Liver (tissue), 9 donors: ENCODE measurements around the gene KAT14. TPM values are rescaled to one million over a fixed set of nuclear protein-coding genes. Genes with fewer than 3 reads are reported as not detected.

Experiments used
- DNase-seq: peaks from one replicate; pipeline ENCODE4 v3.0.0-alpha.2; 2017; ENCODE audit warnings: low spot score
- H3K27ac ChIP-seq, 2 donors: one replicate each; pipeline ENCODE4 v1.7.0; 2013; ENCODE audit warnings: inconsistent platforms in 2 of 2, low read length in 2 of 2, control low read depth in 1 of 2, low read depth in 1 of 2, mild to moderate bottlenecking in 1 of 2
- H3K27me3 ChIP-seq, 4 donors: one replicate each; pipeline versions ENCODE4 v1.6.1 to v1.7.0; 2013; ENCODE audit warnings: low read length in 3 of 4, inconsistent platforms in 1 of 4, mild to moderate bottlenecking in 1 of 4, moderate library complexity in 1 of 4; ENCODE audit not compliant: control insufficient read depth in 4 of 4, insufficient read depth in 4 of 4
- H3K36me3 ChIP-seq, 4 donors: one replicate each; pipeline versions ENCODE4 v1.6.1 to v1.7.0; 2013; ENCODE audit warnings: low read length in 3 of 4, mild to moderate bottlenecking in 3 of 4, low read depth in 1 of 4, moderate library complexity in 1 of 4; ENCODE audit not compliant: control insufficient read depth in 4 of 4, insufficient read depth in 3 of 4
- H3K4me1 ChIP-seq, 4 donors: one replicate each; pipeline versions ENCODE4 v1.6.1 to v1.7.0; 2013; ENCODE audit warnings: low read length in 3 of 4, mild to moderate bottlenecking in 3 of 4, moderate library complexity in 1 of 4; ENCODE audit not compliant: control insufficient read depth in 4 of 4, insufficient read depth in 4 of 4
- H3K4me3 ChIP-seq, 3 donors: one replicate each; pipeline versions ENCODE4 v1.6.1 to v1.7.0; 2013; ENCODE audit warnings: low read length in 3 of 3, control low read depth in 1 of 3, low read depth in 1 of 3, mild to moderate bottlenecking in 1 of 3
- H3K9ac ChIP-seq, 2 donors: one replicate each; pipeline ENCODE4 v1.7.0; 2013; ENCODE audit warnings: low read length in 2 of 2, mild to moderate bottlenecking in 2 of 2, moderate library complexity in 2 of 2, control low read depth in 1 of 2, low read depth in 1 of 2
- H3K9me3 ChIP-seq, 4 donors: one replicate each; pipeline versions ENCODE4 v1.6.1 to v1.7.0; 2013; ENCODE audit warnings: low read length in 3 of 4; ENCODE audit not compliant: control insufficient read depth in 4 of 4
- EGR1 ChIP-seq, 2 donors: IDR thresholded peaks; 2 replicates each; pipeline ENCODE4 v1.6.1; 2016 to 2018; ENCODE audit warnings: antibody characterized with exemption in 2 of 2, low read depth in 2 of 2
- FOXA1 ChIP-seq: IDR thresholded peaks from 2 replicates; pipeline ENCODE4 v1.6.1; 2016; ENCODE audit warnings: antibody characterized with exemption
- FOXA2 ChIP-seq: IDR thresholded peaks from 2 replicates; pipeline ENCODE4 v1.6.1; 2016; ENCODE audit warnings: antibody characterized with exemption
- GABPA ChIP-seq, 2 donors: IDR thresholded peaks in 1 of 2; conservative IDR thresholded peaks in 1 of 2; 2 replicates each; pipeline ENCODE4 v1.6.1; 2016; ENCODE audit warnings: antibody characterized with exemption in 2 of 2, mild to moderate bottlenecking in 1 of 2, moderate library complexity in 1 of 2
- HNF4A ChIP-seq, 2 donors: conservative IDR thresholded peaks; 2 replicates each; pipeline ENCODE4 v1.6.1; 2016; ENCODE audit warnings: antibody characterized with exemption in 2 of 2, mild to moderate bottlenecking in 2 of 2
- HNF4G ChIP-seq: IDR thresholded peaks from 2 replicates; pipeline ENCODE4 v1.6.1; 2016; ENCODE audit warnings: antibody characterized with exemption
- NR2F2 ChIP-seq: IDR thresholded peaks from 2 replicates; pipeline ENCODE4 v1.6.1; 2016; ENCODE audit warnings: antibody characterized with exemption
- RAD21 ChIP-seq, 2 donors: IDR thresholded peaks; 2 replicates each; pipeline ENCODE4 v1.6.1; 2016; ENCODE audit warnings: antibody characterized with exemption in 2 of 2, mild to moderate bottlenecking in 2 of 2
- RXRA ChIP-seq, 2 donors: IDR thresholded peaks; 2 replicates each; pipeline ENCODE4 v1.6.1; 2017 to 2018; ENCODE audit warnings: antibody characterized with exemption in 2 of 2, mild to moderate bottlenecking in 1 of 2
- SP1 ChIP-seq: IDR thresholded peaks from 2 replicates; pipeline ENCODE4 v1.6.1; 2018; ENCODE audit warnings: antibody characterized with exemption, mild to moderate bottlenecking
- TAF1 ChIP-seq: conservative IDR thresholded peaks from 2 replicates; pipeline ENCODE4 v1.6.1; 2016; ENCODE audit warnings: antibody characterized with exemption, mild to moderate bottlenecking
- YY1 ChIP-seq: IDR thresholded peaks from 2 replicates; pipeline ENCODE4 v1.6.1; 2016; ENCODE audit warnings: antibody characterized with exemption, mild to moderate bottlenecking
- WGBS: extraction: QIAGEN DNeasy Blood & Tissue Kit; methylation state at CpG from one replicate; pipeline ENCODE4 v1.1.7; 2013; 5-methylcytosine and 5-hydroxymethylcytosine counted together
- polyA plus RNA-seq, 2 donors: library from polyadenylated mRNA; stranded (reverse) in 1 of 2; unstranded in 1 of 2; fragments of 200-250 nt in 1 of 2; fragments of >200 nt in 1 of 2; fragmentation: Nextera tagmentation in 1 of 2; extraction: Ambion mirVana in 1 of 2; gene quantifications; one replicate each; pipeline versions ENCODE4 v1.2.1 to v1.2.3, GENCODE V29; 2013 to 2015
- total RNA-seq, 2 donors: library from RNA; depleted of rRNA; stranded (reverse); fragments of >200 nt; gene quantifications; one replicate each; pipeline ENCODE4 v1.2.3, GENCODE V29; 2014
- TF ChIP-seq, protein P1 (sequence below): IDR thresholded peaks from 2 replicates; pipeline ENCODE4 v1.6.1; 2016; ENCODE audit warnings: antibody characterized with exemption
- TF ChIP-seq, protein P2 (sequence below): fragments of 150-350 bp; IDR thresholded peaks from 2 replicates; pipeline ENCODE4 v1.5.1; 2017; ENCODE audit warnings: improper control_type of control experiment, low read depth, low read length; ENCODE audit not compliant: missing input control
- TF ChIP-seq, protein P3 (sequence below): IDR thresholded peaks from 2 replicates; pipeline ENCODE4 v1.6.1; 2016; ENCODE audit warnings: antibody characterized with exemption
- TF ChIP-seq, protein P4 (sequence below): IDR thresholded peaks from 2 replicates; pipeline ENCODE4 v1.6.1; 2016; ENCODE audit warnings: antibody characterized with exemption
- TF ChIP-seq, protein P5 (sequence below): IDR thresholded peaks from 2 replicates; pipeline ENCODE4 v1.6.1; 2016; ENCODE audit warnings: antibody characterized with exemption, mild to moderate bottlenecking
- donor health status: healthy.
- donor health status: healthy.
- donor health status: healthy.
- donor health status: healthy.
- donor health status: healthy.

Gene KAT14
- total and polyA plus RNA-seq, 4 donors: 5.5 to 10.2 (median 6.2) TPM

DNA sequence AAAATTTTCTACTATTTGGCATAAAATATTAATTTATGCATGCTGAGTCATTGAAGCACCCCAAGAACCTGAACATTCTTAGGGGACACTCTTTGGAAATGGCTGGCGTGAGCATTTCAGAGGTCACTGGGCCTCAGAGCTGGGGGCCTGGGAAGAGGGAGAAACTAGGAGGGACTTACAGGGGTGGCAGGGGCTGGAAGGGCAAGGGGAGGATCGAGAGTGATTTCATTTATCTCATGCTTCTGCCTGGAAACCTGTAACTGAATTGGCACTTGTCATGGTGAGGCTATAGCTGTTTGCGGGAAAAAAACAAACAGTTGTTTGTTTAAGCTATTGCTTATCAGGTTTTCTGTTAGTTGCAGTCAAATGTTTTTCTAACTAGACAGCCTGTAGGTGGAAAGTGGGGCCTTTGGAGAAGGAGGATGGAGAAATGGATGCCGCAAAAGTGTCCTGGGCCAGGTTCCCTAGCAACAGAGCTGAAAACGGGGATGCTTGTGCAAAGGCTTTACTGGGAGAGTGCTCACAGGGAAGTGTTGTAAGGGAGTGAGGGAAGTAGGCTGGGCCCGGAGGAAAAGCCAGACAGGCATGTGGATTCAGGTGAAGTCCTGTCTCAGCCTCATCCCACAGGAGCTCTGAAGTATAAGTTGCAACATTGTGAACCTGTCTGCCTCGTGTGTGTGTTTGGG, 36.4 kb upstream of the KAT14 start:
- Histone ChIP-seq H3K27ac (no peak overlapping the region), H3K4me1 (no peaks in the 10 kb centered on the region), H3K27me3 (peaks cover 0 to 2% (median 0%) of the 10 kb centered on the region in 4 donors), H3K9me3 (no peaks in the 10 kb centered on the region), H3K36me3 (no peaks in the 10 kb centered on the region), H3K9ac (no peak overlapping the region), H3K4me3 (no peak overlapping the region)
- no peak for DNase-seq
- 32% methylated on average over 7 of the region's 7 CpGs for WGBS
- no peak for TF ChIP-seq FOXA2
- no peak for TF ChIP-seq FOXA1
- TF ChIP-seq, protein P1, sequence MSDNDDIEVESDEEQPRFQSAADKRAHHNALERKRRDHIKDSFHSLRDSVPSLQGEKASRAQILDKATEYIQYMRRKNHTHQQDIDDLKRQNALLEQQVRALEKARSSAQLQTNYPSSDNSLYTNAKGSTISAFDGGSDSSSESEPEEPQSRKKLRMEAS: no peak
- no peak for TF ChIP-seq HNF4A (conservative IDR thresholded peaks at IDR 0.05)
- TF ChIP-seq SP1: no peak
- TF ChIP-seq, protein P2, sequence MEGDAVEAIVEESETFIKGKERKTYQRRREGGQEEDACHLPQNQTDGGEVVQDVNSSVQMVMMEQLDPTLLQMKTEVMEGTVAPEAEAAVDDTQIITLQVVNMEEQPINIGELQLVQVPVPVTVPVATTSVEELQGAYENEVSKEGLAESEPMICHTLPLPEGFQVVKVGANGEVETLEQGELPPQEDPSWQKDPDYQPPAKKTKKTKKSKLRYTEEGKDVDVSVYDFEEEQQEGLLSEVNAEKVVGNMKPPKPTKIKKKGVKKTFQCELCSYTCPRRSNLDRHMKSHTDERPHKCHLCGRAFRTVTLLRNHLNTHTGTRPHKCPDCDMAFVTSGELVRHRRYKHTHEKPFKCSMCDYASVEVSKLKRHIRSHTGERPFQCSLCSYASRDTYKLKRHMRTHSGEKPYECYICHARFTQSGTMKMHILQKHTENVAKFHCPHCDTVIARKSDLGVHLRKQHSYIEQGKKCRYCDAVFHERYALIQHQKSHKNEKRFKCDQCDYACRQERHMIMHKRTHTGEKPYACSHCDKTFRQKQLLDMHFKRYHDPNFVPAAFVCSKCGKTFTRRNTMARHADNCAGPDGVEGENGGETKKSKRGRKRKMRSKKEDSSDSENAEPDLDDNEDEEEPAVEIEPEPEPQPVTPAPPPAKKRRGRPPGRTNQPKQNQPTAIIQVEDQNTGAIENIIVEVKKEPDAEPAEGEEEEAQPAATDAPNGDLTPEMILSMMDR: no peak
- no peak for TF ChIP-seq RXRA (IDR thresholded peaks at IDR 0.05)
- TF ChIP-seq, protein P3, sequence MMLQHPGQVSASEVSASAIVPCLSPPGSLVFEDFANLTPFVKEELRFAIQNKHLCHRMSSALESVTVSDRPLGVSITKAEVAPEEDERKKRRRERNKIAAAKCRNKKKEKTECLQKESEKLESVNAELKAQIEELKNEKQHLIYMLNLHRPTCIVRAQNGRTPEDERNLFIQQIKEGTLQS: no peak
- no peak for TF ChIP-seq TAF1
- TF ChIP-seq, protein P4, sequence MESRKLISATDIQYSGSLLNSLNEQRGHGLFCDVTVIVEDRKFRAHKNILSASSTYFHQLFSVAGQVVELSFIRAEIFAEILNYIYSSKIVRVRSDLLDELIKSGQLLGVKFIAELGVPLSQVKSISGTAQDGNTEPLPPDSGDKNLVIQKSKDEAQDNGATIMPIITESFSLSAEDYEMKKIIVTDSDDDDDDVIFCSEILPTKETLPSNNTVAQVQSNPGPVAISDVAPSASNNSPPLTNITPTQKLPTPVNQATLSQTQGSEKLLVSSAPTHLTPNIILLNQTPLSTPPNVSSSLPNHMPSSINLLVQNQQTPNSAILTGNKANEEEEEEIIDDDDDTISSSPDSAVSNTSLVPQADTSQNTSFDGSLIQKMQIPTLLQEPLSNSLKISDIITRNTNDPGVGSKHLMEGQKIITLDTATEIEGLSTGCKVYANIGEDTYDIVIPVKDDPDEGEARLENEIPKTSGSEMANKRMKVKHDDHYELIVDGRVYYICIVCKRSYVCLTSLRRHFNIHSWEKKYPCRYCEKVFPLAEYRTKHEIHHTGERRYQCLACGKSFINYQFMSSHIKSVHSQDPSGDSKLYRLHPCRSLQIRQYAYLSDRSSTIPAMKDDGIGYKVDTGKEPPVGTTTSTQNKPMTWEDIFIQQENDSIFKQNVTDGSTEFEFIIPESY: no peak
- no peak for TF ChIP-seq RAD21 (IDR thresholded peaks at IDR 0.05)
- TF ChIP-seq HNF4G: no peak
- TF ChIP-seq GABPA (IDR thresholded peaks at IDR 0.05 in 1 of 2, conservative IDR thresholded peaks at IDR 0.05 in 1 of 2): no peak
- no peak for TF ChIP-seq EGR1 (IDR thresholded peaks at IDR 0.05; ENCODE audit: low read depth in 2 of 2)
- TF ChIP-seq YY1: no peak
- TF ChIP-seq, protein P5, sequence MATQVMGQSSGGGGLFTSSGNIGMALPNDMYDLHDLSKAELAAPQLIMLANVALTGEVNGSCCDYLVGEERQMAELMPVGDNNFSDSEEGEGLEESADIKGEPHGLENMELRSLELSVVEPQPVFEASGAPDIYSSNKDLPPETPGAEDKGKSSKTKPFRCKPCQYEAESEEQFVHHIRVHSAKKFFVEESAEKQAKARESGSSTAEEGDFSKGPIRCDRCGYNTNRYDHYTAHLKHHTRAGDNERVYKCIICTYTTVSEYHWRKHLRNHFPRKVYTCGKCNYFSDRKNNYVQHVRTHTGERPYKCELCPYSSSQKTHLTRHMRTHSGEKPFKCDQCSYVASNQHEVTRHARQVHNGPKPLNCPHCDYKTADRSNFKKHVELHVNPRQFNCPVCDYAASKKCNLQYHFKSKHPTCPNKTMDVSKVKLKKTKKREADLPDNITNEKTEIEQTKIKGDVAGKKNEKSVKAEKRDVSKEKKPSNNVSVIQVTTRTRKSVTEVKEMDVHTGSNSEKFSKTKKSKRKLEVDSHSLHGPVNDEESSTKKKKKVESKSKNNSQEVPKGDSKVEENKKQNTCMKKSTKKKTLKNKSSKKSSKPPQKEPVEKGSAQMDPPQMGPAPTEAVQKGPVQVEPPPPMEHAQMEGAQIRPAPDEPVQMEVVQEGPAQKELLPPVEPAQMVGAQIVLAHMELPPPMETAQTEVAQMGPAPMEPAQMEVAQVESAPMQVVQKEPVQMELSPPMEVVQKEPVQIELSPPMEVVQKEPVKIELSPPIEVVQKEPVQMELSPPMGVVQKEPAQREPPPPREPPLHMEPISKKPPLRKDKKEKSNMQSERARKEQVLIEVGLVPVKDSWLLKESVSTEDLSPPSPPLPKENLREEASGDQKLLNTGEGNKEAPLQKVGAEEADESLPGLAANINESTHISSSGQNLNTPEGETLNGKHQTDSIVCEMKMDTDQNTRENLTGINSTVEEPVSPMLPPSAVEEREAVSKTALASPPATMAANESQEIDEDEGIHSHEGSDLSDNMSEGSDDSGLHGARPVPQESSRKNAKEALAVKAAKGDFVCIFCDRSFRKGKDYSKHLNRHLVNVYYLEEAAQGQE: no peak
- no peak for TF ChIP-seq NR2F2
